ENCODE results near the gene ZNF630.
"Not testable (repeated sequence)": the region's sequence is repeated elsewhere in the genome, so short reads cannot be mapped to it uniquely, and the experiment has no call there.

The ZNF630 gene

GRCh38 chrX:48071064-48071985 is at the start of gene ZNF630:
Gene ZNF630, minus strand, starts transcription at chrX:48071640. Its CDS starts 4,754 bp downstream, at chrX:48066886.
- DNase-seq, result peak; percentile 55 to 79

- DNase-seq, result no peak
These were observed 36.3 kb upstream of the ZNF630 start for GRCh38 chrX:48107717-48108116.

- no peak for DNase-seq
These were observed 31.5 kb upstream of the ZNF630 start for GRCh38 chrX:48102874-48103374.

- DNase-seq, result no peak
These were observed 30.0 kb upstream of the ZNF630 start for GRCh38 chrX:48101443-48101842.

GRCh38 chrX:48092558-48092957 is 21.1 kb upstream of the ZNF630 start:
- not testable (repeated sequence) for DNase-seq

- DNase-seq, result no peak
These were observed 18.7 kb upstream of the ZNF630 start for GRCh38 chrX:48090123-48090522.

GRCh38 chrX:48086082-48086481 is 14.6 kb upstream of the ZNF630 start:
- no peak for DNase-seq

GRCh38 chrX:48083706-48084105 is 12.3 kb upstream of the ZNF630 start:
- no peak for DNase-seq

- DNase-seq, result peak; percentile 28 to 61
These were observed 11.8 kb upstream of the ZNF630 start for GRCh38 chrX:48083212-48083611.

GRCh38 chrX:48076343-48076742 is 4.9 kb upstream of the ZNF630 start:
- DNase-seq, result no peak

GRCh38 chrX:48071986-48072605 is 656 bp upstream of the ZNF630 start:
- DNase-seq, result no peak

GRCh38 chrX:48068096-48068887 is 3.1 kb downstream of the ZNF630 start:
- no peak for DNase-seq

GRCh38 chrX:48064261-48064660 is 7.2 kb downstream of the ZNF630 start:
- DNase-seq, result no peak

- no peak for DNase-seq
These were observed 12.2 kb downstream of the ZNF630 start for GRCh38 chrX:48059296-48059639.

- no peak for DNase-seq
These were observed 12.7 kb downstream of the ZNF630 start for GRCh38 chrX:48058621-48059295.

GRCh38 chrX:48046846-48047245 is 24.6 kb downstream of the ZNF630 start:
- no peak for DNase-seq

- DNase-seq, result no peak
These were observed 25.8 kb downstream of the ZNF630 start for GRCh38 chrX:48045410-48046311.

- DNase-seq, result no peak
These were observed 28.4 kb downstream of the ZNF630 start for GRCh38 chrX:48043056-48043455.

GRCh38 chrX:48035891-48036290 is 35.5 kb downstream of the ZNF630 start:
- no peak for DNase-seq

- DNase-seq, result not testable (repeated sequence)
These were observed 40.7 kb downstream of the ZNF630 start for GRCh38 chrX:48030641-48031173.

- no peak for DNase-seq
These were observed 41.2 kb downstream of the ZNF630 start for GRCh38 chrX:48030237-48030636.

All from Kasumi-1 (cell line).